Calu3 (cell line): ENCODE results near the gene EEF1AKMT3. TPM values are rescaled to one million over a fixed set of nuclear protein-coding genes. Genes with fewer than 3 reads are reported as not detected.
A peak's percentile ranks its signal among the peaks of the same experiment; 100 is the strongest.

Source experiments
- BruUV-seq: library from RNA; stranded (reverse); fragments of 400-500 nt; replicated peaks from 2 replicates; lab custom pipeline; 2021; lab: Mats Ljungman, UMichigan
- CTCF ChIA-PET: fragments of 300-600 bp; sonication (Branson Sonifier 250); formaldehyde crosslinking; loops from one replicate; lab custom pipeline; 2022; ENCODE audit warnings: antibody characterized with exemption; lab: Charles Lee
- DNase-seq: peaks from one replicate; pipeline ENCODE4 v3.0.0; 2022
- H3K27ac Mint-ChIP-seq: one replicate; pipeline ENCODE4 v1.8.0; 2022; ENCODE audit warnings: mixed read lengths; ENCODE audit not compliant: unreplicated experiment
- H3K27me3 Mint-ChIP-seq: one replicate; pipeline ENCODE4 v1.8.0; 2022; ENCODE audit warnings: mixed read lengths; ENCODE audit not compliant: unreplicated experiment
- H3K36me3 Mint-ChIP-seq: one replicate; pipeline ENCODE4 v1.8.0; 2022; ENCODE audit warnings: mild to moderate bottlenecking, moderate library complexity, mixed read lengths; ENCODE audit not compliant: insufficient read depth, unreplicated experiment
- H3K4me1 Mint-ChIP-seq: one replicate; pipeline ENCODE4 v1.8.0; 2022; ENCODE audit warnings: mild to moderate bottlenecking, low read depth, mixed read lengths; ENCODE audit not compliant: unreplicated experiment
- H3K4me3 Mint-ChIP-seq: one replicate; pipeline ENCODE4 v1.8.0; 2022; ENCODE audit warnings: mild to moderate bottlenecking, low read depth, moderate library complexity, mixed read lengths; ENCODE audit not compliant: unreplicated experiment
- H3K9me3 Mint-ChIP-seq: one replicate; pipeline ENCODE4 v1.8.0; 2022; ENCODE audit warnings: low read depth, mixed read lengths; ENCODE audit not compliant: unreplicated experiment
- intact Hi-C: fragments of 100-400 bp; cut with micrococcal nuclease; formaldehyde crosslinking; loops from one replicate; pipeline ENCODE4 v1.10.0; 2022; ENCODE audit not compliant: unreplicated experiment
- total RNA-seq: library from RNA; stranded (reverse); gene quantifications from 2 replicates; pipeline ENCODE4 v1.2.3, GENCODE V29; 2022
- TF ChIP-seq, protein P1 (sequence below): fragments of 200-600 bp; IDR thresholded peaks from one replicate; pipeline ENCODE4 v1.8.0; 2022; ENCODE audit warnings: antibody characterized with exemption; ENCODE audit not compliant: unreplicated experiment

The EEF1AKMT3 gene
- total RNA-seq, 1 experiment from 2014 or later = 8.4 TPM

DNA sequence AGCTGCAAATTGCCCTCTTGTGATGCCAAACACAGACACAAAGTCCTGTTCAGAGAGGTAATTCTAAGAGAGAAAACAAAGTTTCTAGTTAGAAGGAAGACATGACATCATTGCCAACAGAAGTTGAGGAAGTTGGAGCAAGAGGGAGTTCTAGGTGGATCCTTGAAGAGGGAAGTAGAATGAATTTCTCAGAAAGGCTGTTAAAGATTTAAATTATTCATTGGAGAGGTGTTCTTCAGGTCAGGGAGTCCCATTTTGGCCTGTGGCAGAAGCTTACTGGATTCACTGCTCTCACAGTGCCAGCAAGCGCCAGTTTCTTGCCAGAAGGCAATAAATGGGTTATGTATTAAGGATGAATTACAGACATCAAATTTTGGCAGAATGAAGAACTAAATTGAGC is 25.5 kb downstream of the EEF1AKMT3 start:
- Mint-ChIP-seq H3K9me3 (no peaks in the 10 kb centered on the region), H3K4me3 (no peak overlapping the region), H3K27me3 (no peaks in the 10 kb centered on the region), H3K4me1 (no peaks in the 10 kb centered on the region), H3K27ac (no peak overlapping the region), H3K36me3 (peaks cover 25% of the 10 kb centered on the region)
- intact Hi-C loops = no loop called here
- BruUV-seq = no TSS peak
- DNase-seq = no peak
- TF ChIP-seq, protein P1, sequence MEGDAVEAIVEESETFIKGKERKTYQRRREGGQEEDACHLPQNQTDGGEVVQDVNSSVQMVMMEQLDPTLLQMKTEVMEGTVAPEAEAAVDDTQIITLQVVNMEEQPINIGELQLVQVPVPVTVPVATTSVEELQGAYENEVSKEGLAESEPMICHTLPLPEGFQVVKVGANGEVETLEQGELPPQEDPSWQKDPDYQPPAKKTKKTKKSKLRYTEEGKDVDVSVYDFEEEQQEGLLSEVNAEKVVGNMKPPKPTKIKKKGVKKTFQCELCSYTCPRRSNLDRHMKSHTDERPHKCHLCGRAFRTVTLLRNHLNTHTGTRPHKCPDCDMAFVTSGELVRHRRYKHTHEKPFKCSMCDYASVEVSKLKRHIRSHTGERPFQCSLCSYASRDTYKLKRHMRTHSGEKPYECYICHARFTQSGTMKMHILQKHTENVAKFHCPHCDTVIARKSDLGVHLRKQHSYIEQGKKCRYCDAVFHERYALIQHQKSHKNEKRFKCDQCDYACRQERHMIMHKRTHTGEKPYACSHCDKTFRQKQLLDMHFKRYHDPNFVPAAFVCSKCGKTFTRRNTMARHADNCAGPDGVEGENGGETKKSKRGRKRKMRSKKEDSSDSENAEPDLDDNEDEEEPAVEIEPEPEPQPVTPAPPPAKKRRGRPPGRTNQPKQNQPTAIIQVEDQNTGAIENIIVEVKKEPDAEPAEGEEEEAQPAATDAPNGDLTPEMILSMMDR = no peak
- CTCF ChIA-PET = no interaction called here

DNA sequence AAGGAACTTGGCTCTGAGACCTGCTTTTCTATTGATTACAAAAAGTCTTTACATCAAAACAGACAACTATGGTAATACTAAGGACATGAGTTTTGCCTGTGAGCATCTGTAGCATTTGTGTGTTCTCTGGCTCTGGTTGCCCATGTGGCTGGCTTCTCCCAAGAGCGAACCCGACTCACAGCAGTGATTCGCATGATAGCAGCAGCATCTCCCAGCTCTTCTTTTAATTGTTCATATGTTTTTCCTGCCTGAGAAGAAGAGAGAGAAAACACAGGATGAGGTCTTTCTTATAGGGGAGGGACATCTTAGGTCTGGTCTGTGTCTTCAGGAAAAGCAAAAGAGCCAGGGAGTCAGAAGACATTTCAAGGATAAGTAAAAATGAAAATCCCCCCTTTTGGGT is 28.6 kb downstream of the EEF1AKMT3 start:
- TF ChIP-seq, protein P1 = no peak
- H3K4me3 Mint-ChIP-seq = no peak overlapping the region
- H3K4me1 Mint-ChIP-seq = no peaks in the 10 kb centered on the region
- no peak overlapping the region for H3K27ac Mint-ChIP-seq
- peaks cover 12% of the 10 kb centered on the region for H3K36me3 Mint-ChIP-seq
- H3K27me3 Mint-ChIP-seq = no peaks in the 10 kb centered on the region
- CTCF ChIA-PET = no interaction called here
- no TSS peak for BruUV-seq
- no peak for DNase-seq
- no peaks in the 10 kb centered on the region for H3K9me3 Mint-ChIP-seq
- intact Hi-C loops = no loop called here

DNA sequence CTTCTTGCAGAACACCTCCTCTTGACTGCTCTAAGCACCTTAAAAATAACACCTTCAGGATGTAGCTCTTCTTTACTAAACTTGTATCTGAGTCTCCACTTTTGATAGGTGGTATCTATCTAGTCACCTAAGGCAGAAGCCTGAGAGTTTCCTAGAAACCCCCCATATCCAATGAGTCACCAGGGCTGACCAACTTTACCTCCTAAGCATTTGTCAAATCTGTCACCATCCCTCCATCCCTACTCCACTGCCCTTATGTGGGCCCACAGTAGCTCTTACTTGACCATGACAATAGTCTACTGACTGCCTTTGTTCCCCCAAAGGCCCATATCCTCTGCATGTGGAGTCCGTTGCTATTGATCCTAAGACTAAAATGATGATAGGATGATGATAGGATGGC is 30.2 kb downstream of the EEF1AKMT3 start:
- H3K4me3 Mint-ChIP-seq = no peak overlapping the region
- H3K36me3 Mint-ChIP-seq = peaks cover 10% of the 10 kb centered on the region
- DNase-seq = no peak
- no peaks in the 10 kb centered on the region for H3K27me3 Mint-ChIP-seq
- CTCF ChIA-PET = interaction anchor here (0.5 to 0.8 kb wide), 4 partner anchors 15 to 213 kb away, joined by 3 to 6 read pairs (median 4); no protein-coding TSS in a partner anchor
- H3K9me3 Mint-ChIP-seq = no peaks in the 10 kb centered on the region
- no peak overlapping the region for H3K27ac Mint-ChIP-seq
- no TSS peak for BruUV-seq
- TF ChIP-seq, protein P1 = no peak
- intact Hi-C loops = loop anchor here (1.0 kb wide), 1 partner anchor 103 kb away; no protein-coding TSS in a partner anchor
- no peaks in the 10 kb centered on the region for H3K4me1 Mint-ChIP-seq

DNA sequence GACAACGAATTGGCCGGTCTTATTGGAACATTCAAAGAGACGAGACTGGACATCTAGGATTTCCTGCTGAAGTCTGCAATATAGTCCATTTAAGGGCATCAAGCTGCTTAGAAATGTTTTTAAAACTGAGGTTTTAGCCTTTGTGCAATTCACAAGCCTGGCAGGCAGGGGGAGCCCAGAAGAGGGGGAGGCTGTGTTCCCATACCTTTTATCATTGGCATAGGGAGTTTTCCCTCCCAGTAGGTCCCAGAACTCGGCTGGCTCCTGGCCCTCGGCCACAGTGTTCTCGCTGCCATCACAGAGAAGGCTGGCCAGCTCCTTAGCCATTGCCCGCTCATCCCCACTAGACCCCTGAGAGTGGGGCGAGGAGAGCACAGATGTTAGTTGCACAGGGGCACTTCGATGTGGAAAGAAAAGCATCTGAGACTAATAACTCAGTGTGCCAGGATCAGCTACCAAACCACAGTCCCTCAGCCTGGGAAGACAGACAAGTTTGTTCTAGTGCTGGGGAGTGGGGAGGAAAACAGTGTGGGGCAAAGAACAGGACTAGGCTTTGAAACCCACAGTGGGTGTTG is 31.0 kb downstream of the EEF1AKMT3 start:
- intact Hi-C loops = loop anchor here (1.0 kb wide), 1 partner anchor 102 kb away; no protein-coding TSS in a partner anchor
- H3K27ac Mint-ChIP-seq = no peak overlapping the region
- no TSS peak for BruUV-seq
- peak; percentile 60 for DNase-seq
- H3K9me3 Mint-ChIP-seq = no peaks in the 10 kb centered on the region
- TF ChIP-seq, protein P1 = peak; percentile 84
- H3K4me1 Mint-ChIP-seq = no peaks in the 10 kb centered on the region
- no peaks in the 10 kb centered on the region for H3K27me3 Mint-ChIP-seq
- CTCF ChIA-PET = interaction anchor here (0.6 to 0.8 kb wide), 3 partner anchors 12 to 101 kb away, joined by 3 to 4 read pairs (median 4); no protein-coding TSS in a partner anchor
- no peak overlapping the region for H3K4me3 Mint-ChIP-seq
- peaks cover 5% of the 10 kb centered on the region for H3K36me3 Mint-ChIP-seq
